GM21381 (cell line): ENCODE data around the gene ASIC3.
A peak's percentile ranks its signal among the peaks of the same experiment; 100 is the strongest.

ENCODE experiments used
- ATAC-seq: cut with Tn5 transposase; IDR thresholded peaks from one replicate; pipeline ENCODE4 v1.9.1; 2021; ENCODE audit warnings: mild to moderate bottlenecking, moderate library complexity; ENCODE audit not compliant: unreplicated experiment

Gene ASIC3

DNA sequence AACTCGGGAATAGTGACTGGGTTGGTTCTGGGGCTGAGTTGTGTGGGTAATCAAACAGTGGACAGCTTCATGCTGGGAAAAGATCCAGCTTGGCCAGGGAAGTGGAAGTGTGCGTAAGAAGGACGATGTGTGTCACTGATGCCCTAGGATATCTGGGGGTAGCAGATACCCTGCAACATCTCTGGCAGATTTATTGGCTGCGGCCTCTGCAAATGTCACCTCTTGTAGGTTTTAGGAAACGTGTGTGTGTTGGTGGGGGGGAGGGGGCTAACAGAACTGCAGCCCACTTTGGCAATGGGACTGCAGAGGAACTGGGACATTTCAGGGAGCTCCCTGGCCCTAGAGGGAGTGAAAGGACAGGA, 37.0 kb downstream of the ASIC3 start:
- ATAC-seq = no peak

DNA sequence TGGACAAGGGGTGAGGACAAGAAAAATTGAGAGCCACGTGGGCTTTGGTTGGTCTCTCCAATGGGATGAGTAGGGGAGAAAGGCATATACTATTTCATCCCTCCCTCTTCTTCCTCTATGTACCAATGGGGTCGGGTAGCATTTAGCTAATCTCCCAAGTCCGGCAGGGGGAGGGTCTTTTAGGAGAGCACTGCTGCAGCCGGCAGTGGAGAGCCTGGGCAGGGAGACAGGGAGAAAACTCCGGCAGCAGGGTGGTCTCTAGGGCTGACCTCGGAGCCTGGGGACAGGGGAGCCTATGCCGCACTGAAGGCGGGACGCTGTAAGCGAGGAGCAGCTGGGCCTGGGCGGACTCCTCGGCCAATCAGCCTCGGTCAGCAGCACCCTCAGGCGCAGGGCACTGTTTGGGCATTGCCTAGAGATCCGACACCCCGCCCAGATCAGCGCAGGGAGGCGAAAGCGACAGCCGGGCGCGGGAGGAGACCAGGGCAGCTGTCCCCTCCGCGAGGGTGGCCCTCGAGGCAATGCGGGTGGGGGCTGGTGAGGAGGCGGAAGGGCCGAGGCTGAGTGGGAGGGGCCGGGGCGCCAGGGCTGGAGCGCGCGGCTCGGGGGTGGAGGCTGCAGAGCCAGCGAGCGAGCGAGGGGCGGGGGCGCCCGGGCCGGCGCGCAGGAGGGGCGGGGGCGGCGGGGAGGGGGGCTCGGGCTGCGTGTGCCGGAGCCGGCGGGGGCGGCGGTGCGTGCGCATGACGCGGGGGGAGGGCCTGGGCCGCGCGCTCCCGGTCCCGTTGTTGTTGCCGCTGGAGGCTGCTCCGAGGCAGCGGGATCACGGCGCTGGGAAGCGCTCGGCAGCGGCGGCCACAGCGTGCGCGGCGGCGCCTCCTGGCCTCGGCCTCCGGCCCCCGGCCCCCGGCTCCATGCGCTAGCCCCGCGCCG, 37.6 kb downstream of the ASIC3 start, which contains the start of gene AGAP3:
Gene AGAP3, plus strand, starts transcription at position 785 of the 930 bp plus-strand sequence. CDS start 267 bp downstream, outside the sequence.
- ATAC-seq = peak; percentile 37

- ATAC-seq = no peak
These were observed 38.5 kb downstream of the ASIC3 start for GRCh38 chr7:151086802-151087244.

GRCh38 chr7:151087245-151088018, 39.1 kb downstream of the ASIC3 start:
- peak; percentile 19 for ATAC-seq

DNA sequence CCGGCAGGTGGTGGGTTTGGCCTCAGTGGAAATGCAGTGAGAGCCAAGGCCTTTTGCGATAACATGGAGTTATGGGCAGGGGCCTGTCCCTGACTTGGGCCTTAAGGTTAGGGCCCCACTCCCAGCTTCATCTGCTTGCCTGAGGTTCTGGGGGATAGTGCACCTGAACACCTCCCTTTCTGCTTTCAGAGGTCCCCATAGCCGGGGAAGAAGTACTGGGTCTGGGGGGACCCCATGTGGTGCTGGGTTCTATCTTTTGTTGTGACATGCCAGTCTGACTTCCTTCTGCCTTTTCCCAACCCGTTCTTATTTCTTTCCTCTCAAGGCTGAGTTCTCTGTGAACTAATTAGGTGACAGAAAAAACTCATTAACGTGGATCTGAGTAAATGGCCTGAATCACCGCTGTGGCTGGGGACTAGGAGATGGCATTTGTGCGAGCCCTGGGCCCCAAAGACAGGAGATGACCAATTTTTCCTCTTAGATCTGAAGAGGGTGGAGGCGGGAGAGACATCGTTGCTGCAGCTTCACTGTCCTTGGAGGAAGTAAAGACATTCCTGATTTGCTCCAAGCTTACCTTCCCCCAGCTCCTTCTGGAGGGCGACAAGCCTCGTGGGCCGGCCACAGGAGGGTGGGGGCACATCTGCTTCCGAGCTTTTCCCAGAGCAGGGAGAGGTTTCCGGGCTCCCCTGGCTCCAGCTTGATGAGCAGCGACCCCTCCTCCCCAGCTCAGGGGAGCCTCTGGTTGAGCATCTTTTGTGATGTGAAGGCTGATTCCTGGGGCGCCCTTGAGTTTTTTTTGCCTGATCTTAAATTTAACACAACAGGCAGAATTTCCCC, 39.9 kb downstream of the ASIC3 start:
- no peak for ATAC-seq

DNA sequence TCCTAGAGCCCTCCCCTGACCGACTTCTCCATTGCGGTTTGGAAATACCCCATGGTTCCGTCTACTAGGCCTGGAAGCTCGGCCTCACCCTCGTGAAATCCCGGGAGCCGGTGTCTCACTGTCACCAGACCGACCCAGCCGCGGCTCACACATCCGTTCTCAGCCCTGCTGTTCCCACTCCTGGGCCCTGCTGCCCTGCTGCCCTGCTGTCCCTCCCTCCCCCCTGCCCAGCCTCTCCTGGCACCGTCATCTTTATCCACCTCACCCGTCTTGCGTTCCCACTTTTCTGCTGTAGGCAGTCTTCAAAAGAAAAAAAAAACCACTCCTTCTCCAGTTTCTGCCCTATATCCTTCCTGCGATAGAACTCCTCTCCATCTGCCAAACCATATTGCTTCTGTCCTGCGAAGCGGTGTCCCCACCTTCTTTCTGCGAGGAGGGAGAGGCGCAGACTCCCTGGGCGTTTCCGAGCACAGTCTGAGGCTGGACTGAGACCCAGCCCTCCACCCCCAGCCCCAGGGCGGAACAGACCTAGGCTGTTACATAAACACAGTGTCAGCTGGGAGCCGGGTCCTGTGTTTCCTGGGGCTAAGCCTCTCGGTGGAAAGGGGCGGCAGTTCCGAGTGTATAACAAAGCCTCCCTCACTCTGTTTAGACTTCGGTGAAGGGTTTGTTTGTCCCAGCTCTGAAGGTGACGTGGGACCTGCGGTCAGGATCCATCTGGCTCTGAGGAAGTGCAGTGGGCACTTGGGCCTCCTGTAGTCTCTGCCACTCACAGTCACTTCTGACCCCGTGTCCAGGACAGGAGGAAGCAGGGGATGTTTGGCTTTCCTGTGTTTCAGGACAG, 40.7 kb downstream of the ASIC3 start:
- no peak for ATAC-seq

DNA sequence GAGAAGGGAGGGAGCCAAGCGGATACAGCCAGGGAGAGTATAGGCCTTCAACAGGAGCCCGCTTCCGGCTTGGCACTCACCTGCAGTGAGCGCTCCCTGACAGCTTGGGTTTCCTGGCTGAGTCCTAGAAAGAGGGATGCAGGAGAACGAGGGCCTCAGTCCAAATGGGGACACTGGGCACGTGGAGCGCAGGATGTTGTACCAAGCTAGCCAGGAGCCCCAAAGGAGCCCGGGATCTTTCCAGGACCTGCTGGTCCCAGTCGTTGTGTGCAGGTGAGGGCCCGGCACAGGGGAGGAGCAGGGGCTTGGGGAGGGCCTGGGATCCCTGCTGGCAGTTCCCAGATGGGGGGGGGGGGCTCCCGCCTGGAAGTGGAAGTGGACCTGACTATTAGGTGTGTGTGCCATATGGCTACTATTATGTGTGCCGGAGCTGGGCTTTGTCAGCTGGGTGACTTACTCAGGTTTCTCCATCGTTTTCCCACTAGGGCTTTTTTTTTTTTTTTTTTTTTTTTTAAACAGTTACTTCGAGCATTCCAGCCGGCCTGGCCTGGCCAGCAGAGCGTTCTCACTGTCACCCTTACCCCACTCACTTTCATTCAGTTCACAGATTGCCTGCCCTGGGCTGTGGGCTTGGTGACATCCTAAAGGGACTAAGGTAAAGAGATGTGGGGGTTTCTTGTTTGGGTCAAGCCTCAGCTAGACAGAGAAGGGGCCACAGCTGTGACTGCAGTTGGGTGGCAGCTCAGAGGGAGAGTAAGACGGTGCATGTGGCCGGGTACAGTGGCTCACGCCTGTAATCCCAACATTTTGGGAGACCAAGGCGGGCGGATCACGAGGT, 41.8 kb downstream of the ASIC3 start:
- ATAC-seq = no peak

DNA sequence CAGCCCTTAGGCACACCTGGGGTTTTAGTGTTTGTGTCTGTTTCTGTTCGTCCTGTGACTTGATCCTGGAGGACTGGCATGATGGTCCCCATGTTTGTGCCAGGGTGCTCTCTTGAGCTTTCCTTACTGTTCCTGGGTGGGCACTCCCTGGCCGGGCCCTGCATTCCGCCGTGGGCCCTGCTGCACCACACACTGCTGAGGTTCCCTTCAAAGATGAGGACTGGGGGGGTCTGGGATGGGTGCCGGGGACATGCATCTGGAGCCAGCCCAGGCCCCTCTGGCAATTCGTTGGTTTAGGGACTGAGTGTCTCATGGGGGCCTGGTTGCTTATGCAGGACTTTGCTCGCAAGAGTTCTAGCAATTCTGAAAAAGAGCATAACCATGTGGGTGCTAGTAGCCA, 42.7 kb downstream of the ASIC3 start:
- no peak for ATAC-seq

DNA sequence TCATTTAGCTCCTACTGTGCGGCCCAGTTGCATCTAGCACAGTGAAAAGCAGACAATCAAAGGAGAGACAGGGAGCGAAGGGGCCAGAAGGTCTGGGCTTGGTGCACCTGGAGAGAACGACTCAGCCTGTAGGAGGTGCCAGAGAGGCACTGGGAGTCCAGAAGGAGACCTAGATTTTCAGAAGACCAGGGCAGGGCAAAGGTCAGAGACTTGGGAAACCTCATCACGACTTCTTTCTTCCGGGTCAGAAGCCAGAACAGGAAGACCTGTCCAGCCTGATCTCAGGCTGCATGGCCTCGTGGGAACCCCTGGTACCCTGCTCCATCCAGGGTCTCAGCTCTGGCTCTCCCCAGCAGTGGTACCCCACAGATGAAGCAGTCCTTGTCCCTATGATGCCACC, 43.1 kb downstream of the ASIC3 start:
- no peak for ATAC-seq

- ATAC-seq = no peak
These were observed 43.7 kb downstream of the ASIC3 start for GRCh38 chr7:151091988-151092387.

GRCh38 chr7:151093748-151094147, 45.4 kb downstream of the ASIC3 start:
- no peak for ATAC-seq

- ATAC-seq = no peak
These were observed 46.3 kb downstream of the ASIC3 start for GRCh38 chr7:151094675-151095074.

GRCh38 chr7:151095123-151095797, 46.9 kb downstream of the ASIC3 start:
- no peak for ATAC-seq

- no peak for ATAC-seq
These were observed 47.6 kb downstream of the ASIC3 start for GRCh38 chr7:151095828-151096475.

- ATAC-seq = no peak
These were observed 51.3 kb downstream of the ASIC3 start for GRCh38 chr7:151099486-151100211.

- no peak for ATAC-seq
These were observed 52.6 kb downstream of the ASIC3 start for GRCh38 chr7:151100921-151101320.

- ATAC-seq = no peak
These were observed 53.5 kb downstream of the ASIC3 start for GRCh38 chr7:151101621-151102396.
